Body of pancreas (tissue), 4 donors: Measurements from ENCODE around the gene CHSY1. TPM values are rescaled to one million over a fixed set of nuclear protein-coding genes. Genes with fewer than 3 reads are reported as not detected.

Experiments
- ATAC-seq: fragments of 150-250 bp; one replicate; pipeline ENCODE4 v1.9.1; 2016
- DNase-seq, 4 donors: peaks; one replicate each; pipeline ENCODE4 v3.0.0-alpha.2; 2019
- H3K27ac ChIP-seq, 4 donors: fragments of 200-600 bp; sonication (generic); 1 replicate in 3 of 4; 2 replicates in 1 of 4; pipeline versions ENCODE4 v1.5.1 to v1.6.1; 2016 to 2019; ENCODE audit warnings: mild to moderate bottlenecking in 1 of 4, mixed read lengths in 1 of 4, moderate library complexity in 1 of 4
- H3K27me3 ChIP-seq, 2 donors: fragments of 200-600 bp; sonication (generic); one replicate each; pipeline ENCODE4 v1.6.0; 2016; ENCODE audit warnings: mild to moderate bottlenecking in 1 of 2
- H3K36me3 ChIP-seq, 2 donors: fragments of 200-600 bp; sonication (generic); replicated peaks in 1 of 2; 2 replicates each; pipeline ENCODE4 v1.5.1; 2016; ENCODE audit warnings: low read depth in 2 of 2; ENCODE audit not compliant: insufficient read depth in 1 of 2
- H3K4me1 ChIP-seq: fragments of 200-600 bp; sonication (generic); one replicate; pipeline ENCODE4 v1.6.0; 2016
- H3K4me3 ChIP-seq, 2 donors: fragments of 200-600 bp; sonication (generic); 1 replicate in 1 of 2; 2 replicates in 1 of 2; pipeline ENCODE4 v1.5.1; 2016 to 2019
- H3K9me3 ChIP-seq, 3 donors: fragments of 200-600 bp; sonication (generic); 1 replicate in 2 of 3; 2 replicates in 1 of 3; pipeline ENCODE4 v1.5.1; 2016
- CTCF ChIP-seq, 7 experiments: fragments of 450-650 bp in 4 of 7; fragments of 200-600 bp in 3 of 7; sonication (generic) in 3 of 7; IDR thresholded peaks; one replicate each; pipeline ENCODE4 v1.5.1; 2016 to 2019; ENCODE audit warnings: antibody characterized with exemption in 7 of 7
- POLR2A ChIP-seq, 3 donors: fragments of 450-650 bp; IDR thresholded peaks; one replicate each; pipeline ENCODE4 v1.6.1; 2016; ENCODE audit warnings: antibody characterized with exemption in 3 of 3, mild to moderate bottlenecking in 2 of 3
- WGBS, 2 donors: methylation state at CpG; one replicate each; pipeline ENCODE4 v1.1.5; 2017; 5-methylcytosine and 5-hydroxymethylcytosine counted together
- intact Hi-C: fragments of 100-400 bp; cut with DNase I; formaldehyde crosslinking; loops from one replicate; pipeline ENCODE4 v1.15.1; 2023
- total RNA-seq, 2 donors: library from RNA; depleted of rRNA; stranded (reverse); fragments of >200 nt; gene quantifications; one replicate each; pipeline ENCODE4 v1.1.0, GENCODE V29; 2016

CHSY1 gene
- total RNA-seq, 2 donors from 2014 or later: 7.8 to 12.2 TPM

GRCh38 chr15:101136381-101137268 lies 115.2 kb downstream of the CHSY1 start:
- DNase-seq (no peak), ATAC-seq (no peak)
- H3K36me3 ChIP-seq: no peaks in the 10 kb centered on the region
- intact Hi-C loops: no loop called here
- H3K4me1 ChIP-seq: no peaks in the 10 kb centered on the region
- WGBS, 2 donors: 69 to 73% methylated on average over 14 of the region's 14 CpGs
- H3K4me3 ChIP-seq: no peak overlapping the region
- H3K9me3 ChIP-seq: no peaks in the 10 kb centered on the region
- no peak overlapping the region for H3K27ac ChIP-seq
- no peaks in the 10 kb centered on the region for H3K27me3 ChIP-seq
- TF ChIP-seq POLR2A (IDR thresholded peaks at IDR 0.05) (no peak), CTCF (IDR thresholded peaks at IDR 0.05) (no peak)

- Histone ChIP-seq H3K9me3 (no peaks in the 10 kb centered on the region), H3K4me1 (no peaks in the 10 kb centered on the region), H3K4me3 (no peak overlapping the region), H3K36me3 (no peaks in the 10 kb centered on the region), H3K27ac (no peak overlapping the region), H3K27me3 (no peaks in the 10 kb centered on the region)
- TF ChIP-seq POLR2A (IDR thresholded peaks at IDR 0.05) (no peak), CTCF (IDR thresholded peaks at IDR 0.05) (no peak)
- WGBS, 2 donors: 47 to 77% methylated on average over 14 of the region's 14 CpGs
- DNase-seq (no peak), ATAC-seq (no peak)
- intact Hi-C loops: no loop called here
These were observed 116.2 kb downstream of the CHSY1 start for GRCh38 chr15:101135532-101136166.

GRCh38 chr15:101134780-101135179 lies 117.1 kb downstream of the CHSY1 start:
- WGBS, 2 donors: 96 to 100% methylated on average over 5 of the region's 5 CpGs
- no peaks in the 10 kb centered on the region for H3K9me3 ChIP-seq
- DNase-seq (no peak), ATAC-seq (no peak)
- no peaks in the 10 kb centered on the region for H3K4me1 ChIP-seq
- no peaks in the 10 kb centered on the region for H3K36me3 ChIP-seq
- H3K27me3 ChIP-seq: no peaks in the 10 kb centered on the region
- H3K4me3 ChIP-seq: no peak overlapping the region
- H3K27ac ChIP-seq: no peak overlapping the region
- TF ChIP-seq POLR2A (IDR thresholded peaks at IDR 0.05) (no peak), CTCF (IDR thresholded peaks at IDR 0.05) (no peak)
- intact Hi-C loops: no loop called here

- WGBS, 2 donors: 80 to 90% methylated on average over 3 to 13 of the region's 13 CpGs
- Histone ChIP-seq H3K4me3 (no peak overlapping the region), H3K36me3 (no peaks in the 10 kb centered on the region), H3K27me3 (no peaks in the 10 kb centered on the region), H3K4me1 (no peaks in the 10 kb centered on the region), H3K9me3 (no peaks in the 10 kb centered on the region), H3K27ac (no peak overlapping the region)
- TF ChIP-seq CTCF (IDR thresholded peaks at IDR 0.05) (no peak), POLR2A (IDR thresholded peaks at IDR 0.05) (no peak)
- intact Hi-C loops: no loop called here
- ATAC-seq: no peak
- DNase-seq: no peak
These were observed 118.0 kb downstream of the CHSY1 start for GRCh38 chr15:101133751-101134261.
